NCI-H2196 treated with DMSO at 0.1 percent for 48 hours (cell line): Measurements from ENCODE around the gene MED12L.
A peak's percentile ranks its signal among the peaks of the same experiment; 100 is the strongest.
"Not testable (repeated sequence)": the region's sequence is repeated elsewhere in the genome, so short reads cannot be mapped to it uniquely, and the experiment has no call there.

Experiments used
- DNase-seq: peaks from one replicate; lab custom pipeline; 2025; ENCODE audit not compliant: unreplicated experiment; lab: John Stamatoyannopoulos, UW

MED12L gene

GRCh38 chr3:151135541-151136337 lies 50.3 kb downstream of the MED12L start:
- DNase-seq, result no peak

- DNase-seq, result no peak
Measured at GRCh38 chr3:151142929-151143328, 57.5 kb downstream of the MED12L start.

DNA sequence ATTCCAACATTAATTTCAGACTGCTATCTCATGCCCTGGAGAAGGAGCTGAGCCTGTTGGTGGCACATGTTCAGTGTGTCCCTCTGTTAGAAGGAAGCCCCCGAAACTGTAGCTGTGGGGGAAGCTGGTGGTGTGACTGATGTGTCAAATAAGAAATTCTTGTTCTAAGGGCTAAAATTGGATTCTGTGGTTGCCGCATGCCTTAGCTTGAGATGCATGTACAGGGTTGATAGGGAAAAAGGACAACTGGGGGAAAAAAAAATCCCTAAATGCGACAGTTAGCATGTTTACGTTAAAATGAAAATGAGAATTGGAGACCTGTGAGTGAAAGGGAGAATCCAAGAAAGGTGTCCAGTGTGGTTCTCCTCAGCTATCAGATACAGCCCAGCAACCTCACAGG lies 58.6 kb downstream of the MED12L start:
- DNase-seq, result no peak

- DNase-seq, result no peak
Measured at GRCh38 chr3:151144760-151145159, 59.3 kb downstream of the MED12L start.

GRCh38 chr3:151145713-151146070 lies 60.2 kb downstream of the MED12L start:
- no peak for DNase-seq

- peak; percentile 62 for DNase-seq
Measured at GRCh38 chr3:151146071-151146730, 60.7 kb downstream of the MED12L start.

- DNase-seq, result no peak
Measured at GRCh38 chr3:151146731-151147091, 61.2 kb downstream of the MED12L start.

GRCh38 chr3:151147299-151147698 lies 61.8 kb downstream of the MED12L start:
- no peak for DNase-seq

DNA sequence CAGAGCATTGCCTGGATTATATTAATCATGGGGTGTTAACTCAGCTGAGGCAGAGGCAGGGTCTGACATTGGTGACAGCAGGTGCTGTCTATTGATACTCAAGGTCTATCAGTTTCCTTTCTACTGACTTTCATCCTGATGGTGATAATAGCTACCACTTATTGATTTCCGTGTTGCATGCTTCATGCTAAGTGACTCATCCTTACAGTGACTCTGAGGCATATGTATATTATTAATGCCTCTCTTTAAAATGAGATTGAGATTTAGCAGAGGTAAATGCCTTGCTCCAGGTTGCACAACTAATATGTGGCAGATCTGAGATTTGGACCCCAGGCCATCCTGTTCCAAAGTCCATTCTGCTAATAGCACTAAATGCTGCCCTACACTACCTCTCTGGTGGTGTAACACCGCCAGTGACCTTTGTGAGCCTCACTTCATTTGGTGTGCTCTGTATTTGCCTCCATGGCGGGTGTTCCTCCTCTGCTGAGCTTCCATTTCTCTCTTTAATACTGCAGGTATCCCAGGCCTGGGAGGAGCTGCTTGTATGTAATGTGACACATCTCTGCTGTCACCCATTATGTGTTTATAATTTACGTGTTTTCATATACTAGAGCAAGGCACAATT lies 67.1 kb downstream of the MED12L start:
- DNase-seq, result no peak

DNA sequence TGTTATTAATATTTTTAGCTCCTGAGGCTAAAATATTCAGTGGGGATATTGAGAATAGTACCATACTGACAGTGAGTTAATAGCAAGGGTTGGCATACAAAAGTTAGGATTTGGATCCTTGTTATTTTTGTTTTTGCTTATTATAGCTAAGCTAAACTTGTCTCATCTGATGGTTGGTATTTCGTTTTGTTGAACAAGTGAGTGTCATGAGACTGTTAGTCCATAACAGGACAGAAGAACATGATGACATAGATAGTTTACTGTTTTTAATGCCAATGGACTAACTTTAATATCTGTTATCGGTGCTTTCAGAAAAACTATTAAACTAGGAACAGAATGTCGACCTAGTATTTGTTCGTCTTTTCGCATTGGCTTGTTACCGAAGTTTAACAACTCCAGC lies 69.1 kb downstream of the MED12L start:
- no peak for DNase-seq

DNA sequence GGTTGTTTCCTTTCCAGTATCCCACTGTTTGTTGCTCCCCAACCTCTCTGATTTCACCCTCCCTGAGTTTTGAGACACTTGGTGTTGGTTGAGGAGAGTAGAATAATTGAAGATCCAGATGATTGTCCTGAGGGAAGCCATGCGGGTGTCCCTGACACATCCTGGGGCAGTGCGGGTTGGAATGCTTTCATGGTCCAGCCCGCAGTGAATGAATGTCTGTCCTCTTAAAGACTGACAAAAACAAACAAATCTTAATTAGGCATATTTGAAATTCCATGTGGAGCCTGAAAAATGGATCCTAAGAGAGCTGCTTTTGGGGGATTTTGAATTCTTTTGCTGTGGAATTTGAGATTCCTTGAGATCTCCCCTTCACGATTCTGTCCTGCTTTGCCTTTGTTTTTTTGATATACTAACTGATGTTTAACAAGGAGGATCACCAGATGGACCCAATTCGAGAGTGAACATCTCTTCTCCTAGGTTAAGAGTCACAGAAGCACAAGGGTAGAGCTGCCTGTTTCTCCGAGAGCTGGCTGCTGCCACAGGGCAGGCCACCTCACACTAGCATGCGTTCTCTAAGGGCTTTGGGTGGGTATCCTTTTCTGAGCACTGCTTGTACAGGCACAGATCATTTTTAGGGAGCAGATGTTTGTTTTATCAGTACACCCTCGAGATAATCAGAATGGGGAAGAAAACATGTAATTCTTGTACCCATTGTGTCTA lies 70.1 kb downstream of the MED12L start:
- no peak for DNase-seq

GRCh38 chr3:151156618-151157216 lies 71.3 kb downstream of the MED12L start:
- DNase-seq, result peak; percentile 60

DNA sequence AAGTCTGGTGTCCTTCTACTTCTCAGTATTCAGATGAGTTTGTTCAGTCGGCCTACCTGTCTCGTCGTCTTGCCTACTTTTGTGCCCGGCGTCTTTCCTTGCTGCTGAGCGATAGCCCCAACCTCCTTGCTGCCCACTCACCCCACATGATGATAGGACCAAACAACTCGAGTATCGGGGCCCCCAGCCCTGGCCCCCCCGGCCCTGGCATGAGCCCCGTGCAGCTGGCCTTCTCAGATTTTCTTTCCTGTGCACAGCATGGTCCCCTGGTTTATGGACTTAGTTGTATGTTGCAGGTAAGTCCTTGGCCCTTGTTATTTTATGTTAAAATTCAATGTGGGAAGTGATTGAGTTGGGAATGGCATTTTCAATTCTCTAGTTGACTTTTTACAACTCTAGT lies 74.3 kb downstream of the MED12L start:
- no peak for DNase-seq

DNA sequence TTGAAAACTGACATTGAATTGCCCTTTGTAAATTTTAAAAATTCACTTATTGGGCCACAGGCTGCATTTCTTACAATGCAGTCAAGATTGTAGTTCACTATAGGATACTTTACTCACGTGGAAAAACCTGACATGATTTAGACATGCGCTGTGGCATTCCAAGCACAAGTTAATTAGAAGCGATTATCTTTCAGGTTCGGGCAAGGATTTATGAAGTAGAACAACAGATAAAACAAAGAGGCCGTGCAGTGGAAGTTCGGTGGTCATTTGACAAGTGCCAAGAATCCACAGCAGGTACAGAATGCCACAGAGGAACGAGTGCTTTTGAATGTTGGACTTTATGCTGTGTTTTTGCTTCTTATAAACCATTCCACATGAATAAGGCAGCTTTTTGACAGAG lies 79.8 kb downstream of the MED12L start:
- DNase-seq, result no peak

GRCh38 chr3:151166161-151166560 lies 80.7 kb downstream of the MED12L start:
- no peak for DNase-seq

DNA sequence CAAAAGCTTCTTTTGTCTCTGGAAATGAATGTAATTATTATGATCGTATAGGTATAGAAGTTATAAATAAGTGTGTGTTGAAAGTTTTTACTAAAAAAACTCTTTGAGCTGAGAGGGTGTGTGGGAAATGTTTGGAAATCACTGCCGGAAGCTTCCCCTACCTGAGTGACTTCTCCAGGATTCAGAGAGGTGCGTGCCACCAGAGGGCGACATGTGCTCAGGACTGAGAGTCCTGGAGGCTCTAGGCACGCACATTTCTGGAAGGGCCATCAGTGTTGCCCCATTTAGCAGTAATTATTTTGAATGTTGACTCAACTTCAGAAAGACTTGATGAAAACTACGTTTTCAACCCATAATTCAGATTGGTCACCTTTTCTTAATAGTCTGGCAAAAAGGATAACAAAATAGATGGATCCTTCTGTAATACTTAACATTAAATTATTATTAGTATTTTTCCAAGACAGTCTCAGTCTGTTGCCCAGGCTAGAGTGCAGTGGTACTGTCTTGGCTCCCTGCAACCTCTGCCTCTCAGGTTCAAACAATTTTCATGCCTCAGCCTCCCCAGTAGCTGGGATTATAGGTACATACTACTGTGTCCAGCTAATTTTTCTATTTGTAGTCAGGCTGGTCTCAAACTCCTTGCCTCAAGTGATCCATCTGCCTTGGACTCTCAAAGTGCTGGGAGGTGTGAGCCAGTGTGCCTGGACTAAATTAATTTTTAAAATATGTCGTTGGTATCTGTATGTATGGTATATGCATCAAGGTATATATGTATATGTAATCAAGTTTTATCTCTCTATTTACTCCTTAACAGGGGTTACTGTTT lies 83.0 kb downstream of the MED12L start:
- peak; percentile 24 for DNase-seq

GRCh38 chr3:151169262-151169947 lies 83.9 kb downstream of the MED12L start:
- DNase-seq, result no peak

DNA sequence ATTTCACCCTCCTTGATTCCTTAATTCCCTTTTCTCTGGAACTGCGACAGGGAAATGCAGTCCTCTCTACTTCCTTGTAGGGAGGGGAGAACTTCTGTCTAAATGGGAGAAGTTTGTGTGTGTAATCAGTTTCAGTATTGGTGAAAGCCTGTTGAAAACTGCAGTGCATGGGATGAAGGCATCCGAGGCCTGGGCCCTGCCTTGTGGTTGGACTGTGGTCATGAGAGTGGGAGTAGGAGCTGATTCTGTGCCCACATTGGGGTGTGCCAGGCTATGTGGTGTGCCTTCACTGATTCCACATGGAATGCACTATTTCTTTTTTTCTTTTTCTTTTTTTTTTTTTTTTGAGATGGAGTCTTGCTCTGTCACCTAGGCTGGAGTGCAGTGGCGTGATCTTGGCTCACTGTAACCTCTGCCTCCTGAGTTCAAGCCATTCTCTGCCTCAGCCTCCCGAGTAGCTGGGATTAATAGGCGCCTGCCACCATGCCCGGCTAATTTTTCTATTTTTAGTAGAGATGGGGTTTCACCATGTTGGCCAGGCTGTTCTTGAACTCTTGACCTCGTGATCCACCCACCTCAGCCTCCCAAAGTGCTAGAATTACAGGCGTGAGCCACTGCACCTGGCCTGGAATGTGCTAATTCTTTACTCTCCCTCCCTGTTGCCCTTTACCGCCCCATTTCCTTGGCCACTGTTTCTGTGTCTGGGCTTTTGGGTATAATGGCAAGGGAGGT lies 84.7 kb downstream of the MED12L start:
- DNase-seq, result not testable (repeated sequence)

- DNase-seq, result no peak
Measured at GRCh38 chr3:151171145-151171757, 85.8 kb downstream of the MED12L start.
